GM18507 (cell line): ENCODE measurements around the gene FGD5.
A peak's percentile ranks its signal among the peaks of the same experiment; 100 is the strongest.

Source experiments
- DNase-seq: peaks from one replicate; pipeline ENCODE4 v3.0.0; 2011; ENCODE audit warnings: low read depth; ENCODE audit not compliant: insufficient read length; ENCODE audit errors: extremely low spot score
- FAIRE-seq: peaks from 2 replicates; lab custom pipeline; 2011; peaks lifted over from hg19 to GRCh38; lab: Jason Lieb, UNC

Gene FGD5

DNA sequence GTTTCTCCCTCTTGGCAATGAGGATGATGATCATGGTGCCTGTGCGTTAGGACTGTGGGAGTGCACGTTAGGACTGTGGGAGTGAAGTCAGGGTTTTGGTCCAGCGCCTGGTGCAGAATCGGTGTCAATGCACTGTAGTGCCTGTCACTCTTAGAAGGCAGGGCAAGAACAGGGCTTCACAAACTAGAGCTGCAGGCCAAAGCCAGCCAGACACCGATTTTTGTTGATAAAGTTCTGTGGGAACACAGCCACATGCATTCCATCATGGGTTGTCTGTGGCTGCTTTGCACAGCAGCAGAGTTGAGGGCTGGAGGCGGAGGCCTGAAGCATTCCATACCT lies 96.0 kb downstream of the FGD5 start:
- FAIRE-seq (no peak), DNase-seq (no peak)

DNA sequence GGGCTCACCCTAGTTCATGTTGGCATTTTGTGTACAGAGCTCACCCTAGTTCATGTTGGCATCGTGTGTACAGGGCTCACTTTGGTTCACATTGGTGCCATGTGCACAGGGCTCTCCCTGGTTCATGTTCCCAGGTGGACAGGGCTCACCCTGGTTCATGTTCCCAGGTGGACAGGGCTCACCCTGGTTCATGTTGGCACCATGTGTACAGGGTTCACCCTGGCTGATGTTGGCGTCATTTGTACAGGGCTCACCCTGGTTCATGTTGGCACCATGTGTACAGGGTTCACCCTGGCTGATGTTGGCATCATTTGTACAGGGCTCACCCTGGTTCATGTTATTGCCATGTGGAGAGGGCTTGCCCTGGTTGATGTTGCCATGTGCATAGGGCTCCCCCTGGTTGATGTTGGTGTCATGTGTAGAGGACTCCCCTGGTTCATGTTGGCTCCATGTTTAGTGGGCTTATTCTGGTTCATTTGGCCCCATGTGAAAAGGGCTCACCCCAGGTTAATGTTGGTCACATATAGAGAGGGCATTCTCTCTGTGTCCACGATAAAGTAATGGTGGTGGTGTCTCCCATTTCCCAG lies 97.0 kb downstream of the FGD5 start:
- DNase-seq (no peak), FAIRE-seq (no peak)

DNA sequence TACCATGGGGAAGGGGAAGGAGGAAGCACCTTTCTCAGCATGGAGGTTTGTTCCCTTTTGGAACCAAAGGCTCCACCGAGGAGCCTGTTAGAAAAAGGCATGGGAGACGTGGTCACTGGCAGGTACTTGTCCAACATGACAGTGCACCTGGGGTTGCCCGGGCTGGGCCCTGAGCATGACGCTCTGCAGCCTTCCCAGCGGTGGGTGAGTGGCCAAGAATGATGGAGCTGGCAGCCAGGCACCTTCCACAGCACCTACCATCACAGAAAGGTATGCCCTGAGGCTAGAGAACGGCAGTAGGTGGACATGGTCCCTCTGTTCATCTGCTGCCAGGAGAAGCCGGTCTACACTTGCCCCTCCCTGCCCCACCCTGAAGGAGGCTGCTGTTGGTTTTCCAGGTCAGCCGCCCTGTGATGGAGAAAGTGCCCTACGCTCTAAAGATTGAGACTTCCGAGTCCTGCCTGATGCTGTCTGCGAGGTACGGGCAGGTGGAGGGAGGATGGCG lies 99.6 kb downstream of the FGD5 start:
- no peak for DNase-seq
- FAIRE-seq = no peak

DNA sequence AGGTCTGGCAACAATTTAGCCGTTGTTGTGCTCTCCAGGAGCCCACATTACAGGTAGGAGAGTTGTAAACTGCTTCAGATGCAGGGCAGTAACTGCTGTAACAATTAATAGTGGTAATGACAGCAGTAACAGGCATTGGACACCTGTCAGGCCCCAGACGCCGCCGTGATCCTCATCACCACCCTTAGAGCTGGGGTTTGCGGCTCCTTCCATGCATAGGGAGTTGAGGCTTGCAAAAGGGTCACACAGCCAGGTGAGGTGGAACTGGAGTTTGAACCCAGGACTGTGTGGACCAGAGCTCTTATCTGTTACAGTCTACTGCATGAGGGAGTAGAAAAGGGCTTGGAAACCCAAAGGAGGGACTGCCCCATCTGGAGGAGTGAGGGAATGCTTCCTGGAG lies 101.8 kb downstream of the FGD5 start:
- FAIRE-seq (no peak), DNase-seq (no peak)

DNA sequence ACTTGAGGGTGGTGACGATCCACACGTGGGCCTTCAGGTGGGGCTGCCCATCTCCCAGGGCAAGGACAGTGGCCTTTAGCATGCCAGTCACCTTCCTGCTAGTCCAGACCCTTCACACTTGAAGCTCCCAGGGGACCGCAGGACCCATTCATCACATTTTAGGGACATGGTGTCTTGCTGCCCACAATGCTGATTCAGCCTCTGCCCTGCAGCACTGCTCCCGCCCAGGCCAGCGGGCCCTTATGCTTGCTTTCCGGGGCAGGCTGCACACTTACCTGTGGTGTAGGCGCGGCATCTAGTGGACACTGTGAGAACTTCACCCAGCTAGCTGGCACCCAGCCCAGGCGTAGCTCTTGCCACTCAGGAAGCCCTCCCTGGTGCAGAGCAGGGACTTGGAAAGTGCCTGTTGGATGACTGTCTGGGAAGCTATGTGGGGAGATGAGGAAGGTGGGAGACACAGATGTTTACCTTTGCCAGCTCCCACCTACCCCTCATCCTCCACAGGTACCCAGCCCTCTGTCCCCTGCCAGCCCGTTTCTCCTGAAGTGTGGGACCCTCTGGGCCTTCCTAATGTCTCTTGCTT lies 102.4 kb downstream of the FGD5 start:
- FAIRE-seq = peak; percentile 84

DNA sequence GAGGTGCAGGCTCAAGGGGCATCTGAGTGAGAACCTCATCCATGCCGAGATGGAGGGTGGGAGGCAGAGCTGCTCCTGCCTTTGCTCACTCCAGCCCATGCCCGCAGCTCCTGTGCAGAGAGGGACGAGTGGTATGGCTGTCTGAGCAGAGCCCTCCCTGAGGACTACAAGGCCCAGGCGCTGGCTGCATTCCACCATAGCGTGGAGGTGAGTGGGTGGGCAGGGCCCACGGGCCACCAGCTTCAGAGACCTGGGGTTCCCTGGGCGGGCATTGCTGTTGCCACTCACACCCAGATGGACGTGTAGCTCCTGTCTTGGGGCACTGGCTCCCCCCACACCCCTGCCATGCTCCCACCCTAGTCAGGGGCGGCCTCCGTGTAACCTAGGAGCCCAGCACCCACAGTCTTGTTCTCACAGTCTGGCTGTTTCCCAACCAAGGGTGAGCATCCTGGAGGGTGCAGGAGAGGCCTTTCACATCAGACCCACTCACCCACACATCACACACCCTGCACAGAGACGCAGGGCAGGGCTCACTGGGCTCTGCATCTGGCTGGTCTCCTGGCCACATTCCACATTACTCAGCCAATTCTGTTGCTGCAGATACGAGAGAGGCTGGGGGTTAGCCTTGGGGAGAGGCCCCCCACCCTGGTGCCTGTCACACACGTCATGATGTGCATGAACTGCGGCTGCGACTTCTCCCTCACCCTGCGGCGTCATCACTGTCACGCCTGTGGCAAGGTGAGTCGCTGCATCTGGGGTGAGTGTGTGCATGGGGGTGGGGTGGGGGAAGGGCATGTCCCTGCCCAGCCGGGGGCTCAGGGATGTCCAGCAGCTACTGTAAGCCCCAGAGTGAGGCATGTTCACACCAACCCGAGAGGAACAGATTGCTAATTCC lies 103.3 kb downstream of the FGD5 start:
- FAIRE-seq (no peak), DNase-seq (no peak)

More for the DNA sequence above, 102.4 kb downstream of the FGD5 start:
- DNase-seq = peak; percentile 72

DNA sequence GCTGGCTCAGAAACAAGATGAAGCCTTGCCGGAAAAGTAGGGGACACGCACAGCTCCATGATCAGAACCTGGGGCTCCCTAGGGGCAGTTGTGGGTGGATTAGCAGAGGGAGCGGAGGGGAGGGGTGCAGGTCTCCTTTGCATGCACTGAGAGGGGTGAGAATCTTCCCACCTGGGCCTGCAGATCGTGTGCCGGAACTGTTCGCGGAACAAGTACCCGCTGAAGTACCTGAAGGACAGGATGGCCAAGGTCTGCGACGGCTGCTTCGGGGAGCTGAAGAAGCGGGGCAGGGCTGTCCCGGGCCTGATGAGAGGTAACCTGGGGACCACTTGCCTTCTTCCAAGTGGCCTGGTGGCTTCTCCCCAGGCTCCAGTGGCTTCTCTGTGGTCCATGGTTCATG lies 104.1 kb downstream of the FGD5 start:
- no peak for FAIRE-seq
- DNase-seq = no peak

DNA sequence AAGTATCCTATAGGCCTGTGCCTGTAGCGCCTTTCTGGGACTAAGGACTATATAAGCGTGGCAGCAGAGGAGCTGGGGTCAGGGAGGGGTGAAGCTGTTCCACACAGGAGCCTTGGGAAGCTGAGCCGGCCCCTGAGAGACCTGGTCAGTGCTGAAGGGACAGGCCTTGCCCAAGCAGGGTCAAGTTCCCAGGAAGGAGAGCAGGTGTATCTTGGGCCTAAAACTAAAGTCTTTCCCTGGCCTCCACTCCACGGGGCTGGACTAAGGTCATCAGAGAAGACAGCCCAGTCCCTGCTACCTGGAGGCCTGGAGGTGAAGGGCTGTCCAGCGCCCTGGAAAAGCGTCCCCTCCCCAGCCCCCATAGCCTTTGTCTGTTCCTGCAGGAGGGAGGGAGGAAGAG lies 104.7 kb downstream of the FGD5 start:
- no peak for DNase-seq
- FAIRE-seq = no peak

DNA sequence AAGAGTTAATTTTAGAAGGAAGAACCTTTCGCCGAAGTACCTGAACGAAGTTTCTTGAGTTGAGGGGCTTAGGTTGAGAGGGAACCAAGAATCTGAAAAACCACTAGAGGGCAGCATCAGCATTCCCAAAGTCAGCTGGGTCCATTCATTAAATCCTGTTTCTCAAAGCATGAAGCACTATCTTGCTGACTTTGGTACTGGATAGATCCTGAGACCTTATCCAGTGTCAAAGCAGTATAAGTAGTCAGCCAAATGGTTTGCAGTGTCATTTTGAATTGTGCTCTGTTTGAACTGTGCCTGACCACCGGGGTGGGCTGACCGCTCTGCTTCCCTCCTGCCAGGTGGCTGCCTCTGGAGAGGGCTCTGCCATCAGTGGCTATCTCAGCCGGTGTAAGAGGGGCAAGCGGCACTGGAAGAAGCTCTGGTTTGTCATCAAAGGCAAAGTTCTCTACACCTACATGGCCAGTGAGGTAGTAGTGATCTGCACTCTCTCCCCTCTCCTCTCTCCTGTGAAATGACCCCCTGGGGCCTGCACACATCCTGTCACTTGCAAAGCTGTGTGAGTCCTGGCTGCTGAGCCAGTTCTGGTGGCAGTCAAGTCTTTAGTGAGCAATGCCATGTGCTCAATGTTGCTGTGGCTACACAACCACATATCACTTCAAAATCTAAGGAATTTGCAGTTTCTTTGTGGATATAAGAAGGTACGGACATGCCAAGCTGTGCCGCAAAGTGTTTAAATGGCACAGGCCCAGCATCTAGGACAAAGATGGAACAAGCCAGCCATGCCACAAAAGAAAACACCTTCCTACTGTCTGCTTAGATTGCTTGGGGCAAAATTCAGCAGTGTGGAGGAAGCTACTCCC lies 107.2 kb downstream of the FGD5 start:
- no peak for DNase-seq
- peak; percentile 81 for FAIRE-seq

DNA sequence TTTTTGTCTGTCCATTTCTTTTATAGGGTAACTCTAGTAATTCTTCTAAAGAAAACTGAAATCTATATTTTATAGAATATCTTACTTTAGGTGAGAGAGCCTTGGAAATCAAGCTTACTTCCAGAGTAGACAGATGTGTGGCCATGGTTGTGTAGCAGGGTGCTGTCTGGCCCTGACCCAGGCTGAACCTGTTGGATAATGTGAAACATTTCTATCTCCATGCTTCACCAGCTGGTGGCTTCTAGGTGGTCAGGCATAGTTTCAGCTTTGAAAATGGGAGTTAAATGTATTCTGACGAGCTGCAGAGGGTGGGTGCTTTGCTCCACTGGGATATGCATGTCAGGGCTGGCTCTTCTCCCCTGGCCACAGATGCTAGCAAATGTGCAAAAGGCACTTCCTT lies 107.8 kb downstream of the FGD5 start:
- FAIRE-seq (no peak), DNase-seq (no peak)

DNA sequence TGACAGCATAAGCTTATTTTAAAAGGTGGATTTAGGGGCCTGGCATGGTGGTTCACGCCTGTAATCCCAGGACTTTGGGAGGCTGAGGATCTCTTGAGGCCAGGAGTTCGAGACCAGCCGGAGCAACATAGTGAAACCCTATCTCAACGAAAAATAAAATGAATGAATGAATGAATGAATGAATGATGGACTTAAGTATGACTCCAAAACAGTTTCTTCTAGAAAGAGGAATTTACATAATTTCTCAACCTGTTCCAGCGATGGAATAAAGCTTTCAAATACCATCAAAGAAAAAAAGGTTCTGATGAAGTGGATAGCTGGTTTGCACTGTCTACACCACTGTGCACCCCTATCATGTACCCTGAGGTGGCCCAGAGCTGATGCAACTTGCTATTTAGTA lies 108.5 kb downstream of the FGD5 start:
- no peak for FAIRE-seq
- no peak for DNase-seq

DNA sequence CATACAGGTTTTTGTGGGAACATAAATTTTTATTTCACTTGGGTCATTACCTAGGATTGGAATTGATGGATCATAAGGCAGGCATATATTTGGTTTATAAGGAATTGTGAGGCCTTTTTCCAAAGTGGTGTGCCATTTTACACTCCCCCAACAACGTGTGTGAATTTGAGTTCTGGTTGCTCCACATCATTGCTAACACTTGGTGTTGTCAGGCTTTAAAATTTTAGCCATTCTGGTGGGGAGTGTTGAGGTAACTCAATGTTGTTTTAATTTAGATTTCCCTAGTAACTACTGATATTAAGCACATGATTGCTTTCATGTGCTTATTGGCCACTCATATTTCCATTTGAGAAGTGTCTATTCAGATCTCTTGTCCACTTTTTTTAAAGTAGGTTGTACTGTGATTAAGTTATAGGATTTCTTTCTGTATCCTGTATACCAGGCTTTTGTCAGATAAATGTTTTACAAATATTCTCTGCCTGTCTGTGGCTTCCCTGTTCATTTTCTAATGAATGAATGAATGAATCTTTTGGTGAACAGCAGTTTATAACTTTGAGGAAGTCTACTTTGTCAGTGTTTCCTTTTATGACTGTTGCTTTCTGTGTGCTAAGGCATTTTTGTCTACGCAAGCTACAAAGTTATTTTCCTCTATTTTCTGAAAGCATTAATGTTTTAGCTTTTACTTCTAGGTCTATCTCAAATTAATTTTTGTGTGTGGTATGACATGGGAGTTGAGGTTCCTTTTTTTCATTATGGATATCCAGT lies 110.7 kb downstream of the FGD5 start:
- DNase-seq (no peak), FAIRE-seq (no peak)

DNA sequence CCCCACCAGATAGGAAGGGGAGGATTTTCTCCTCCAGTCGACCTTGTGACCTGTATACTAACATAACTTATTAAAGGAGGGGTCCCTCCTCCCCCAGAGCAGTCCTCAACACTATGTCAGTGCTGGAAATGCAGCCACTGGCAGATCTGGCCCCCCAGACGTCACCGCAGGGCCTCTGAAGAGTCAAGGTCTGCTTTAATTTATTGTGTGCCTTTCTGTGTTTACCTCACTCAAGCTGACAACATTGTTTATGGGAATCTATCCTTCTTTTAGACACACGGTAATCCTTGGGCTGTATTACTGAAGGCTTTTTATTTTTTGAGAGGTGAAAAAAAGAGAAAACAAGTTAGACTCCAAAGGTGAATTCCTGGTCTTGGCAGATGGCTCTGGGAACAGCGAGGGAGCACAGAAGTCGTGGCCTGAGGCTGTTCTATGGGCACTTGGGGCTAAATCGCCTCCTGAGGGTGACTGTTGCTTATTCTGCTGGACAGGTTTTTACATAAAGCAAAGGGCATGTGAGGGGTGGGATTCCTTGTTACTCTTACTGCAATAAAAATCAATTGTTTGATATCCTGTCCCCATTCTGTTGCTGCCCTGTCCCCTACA lies 115.2 kb downstream of the FGD5 start:
- DNase-seq (no peak), FAIRE-seq (no peak)

DNA sequence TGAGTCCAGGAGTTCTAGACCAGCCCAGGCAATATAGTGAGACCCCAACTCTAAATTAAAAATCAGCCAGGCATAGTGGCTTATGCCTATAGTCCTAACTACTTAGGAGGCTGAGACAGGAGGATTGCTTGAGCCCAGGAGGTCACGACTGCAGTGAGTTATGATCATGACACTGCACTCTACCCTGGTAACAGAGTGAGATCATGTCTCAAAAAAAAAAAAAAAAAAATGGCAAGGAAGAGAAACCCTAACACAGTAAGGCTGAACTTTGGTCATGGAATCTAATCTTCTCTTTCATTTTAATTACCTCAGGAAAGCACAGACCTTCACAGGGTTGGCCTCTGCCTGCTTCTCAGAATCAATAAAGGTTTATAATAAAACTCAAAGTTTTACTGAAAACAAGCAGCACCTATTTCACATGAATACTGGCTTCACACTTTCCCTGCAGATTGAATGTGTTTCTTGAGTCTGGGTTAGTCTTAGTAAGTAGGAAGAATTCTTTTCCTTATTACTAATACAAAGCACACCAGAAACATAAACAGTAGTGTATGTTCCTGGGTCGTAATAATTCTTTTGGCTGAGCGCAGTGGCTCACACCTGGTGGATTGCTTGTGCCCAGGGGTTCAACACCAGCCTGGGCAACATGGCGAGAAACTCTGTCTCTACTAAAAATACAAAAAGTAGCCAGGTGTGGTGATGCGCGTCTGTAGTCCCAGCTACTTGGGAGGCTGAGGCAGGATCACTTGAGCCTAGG lies 117.0 kb downstream of the FGD5 start:
- FAIRE-seq = no peak
- no peak for DNase-seq

DNA sequence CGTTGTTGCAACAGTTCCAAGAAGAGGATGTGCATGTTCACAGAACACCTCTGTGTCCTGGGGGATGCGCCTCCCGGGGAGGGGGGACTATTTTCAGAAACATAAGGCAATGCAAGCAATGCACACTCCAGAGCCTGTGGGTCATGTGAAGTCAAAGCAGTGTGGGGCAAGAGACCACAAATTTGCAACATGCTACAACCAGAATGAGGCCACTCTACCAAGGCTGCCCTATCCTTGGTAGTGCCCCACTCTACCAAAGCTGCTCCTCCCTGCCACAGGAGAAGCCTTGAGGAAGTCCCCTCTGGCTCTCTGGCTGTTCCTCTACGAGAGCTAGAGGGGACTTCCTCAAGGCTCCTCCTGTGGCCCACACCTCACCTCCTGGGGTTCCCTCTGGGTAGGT lies 120.2 kb downstream of the FGD5 start:
- FAIRE-seq (no peak), DNase-seq (no peak)

DNA sequence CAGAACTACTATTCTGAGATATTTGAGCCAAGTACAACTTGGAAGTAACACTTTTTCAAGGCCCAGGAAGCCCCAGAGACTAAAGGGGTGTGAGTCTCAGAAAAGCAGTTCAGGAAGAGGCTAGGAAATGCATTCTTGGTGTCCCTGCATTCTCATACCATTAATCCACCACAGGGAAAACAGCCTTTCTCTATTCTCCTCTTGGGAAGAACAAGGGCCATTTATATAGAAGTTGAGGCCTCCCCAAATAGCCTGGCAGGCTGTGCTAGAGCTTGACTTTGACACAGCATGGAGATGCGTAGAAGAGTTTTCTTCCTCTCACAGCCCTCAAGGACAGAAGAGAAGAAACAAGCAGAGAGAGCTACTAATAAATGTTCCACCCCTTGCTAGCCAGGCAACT lies 123.1 kb downstream of the FGD5 start:
- no peak for FAIRE-seq
- DNase-seq = no peak

DNA sequence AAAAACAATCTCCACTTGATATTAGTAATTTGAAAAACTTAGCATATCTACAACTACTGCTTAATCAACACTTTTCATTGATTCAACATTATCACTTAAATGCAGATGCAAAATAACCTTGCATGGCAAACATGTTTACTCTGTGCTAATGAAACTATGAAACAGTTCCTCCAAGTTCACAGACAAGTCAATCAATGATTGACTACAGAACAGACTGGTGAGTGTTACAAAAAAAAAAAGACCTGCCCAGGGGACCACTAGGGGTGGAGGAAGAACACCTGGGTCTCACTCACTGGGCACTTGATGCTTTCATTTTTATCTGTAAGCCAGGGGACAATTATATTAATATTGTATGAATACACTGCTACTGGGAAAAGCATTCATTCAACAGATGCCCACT lies 124.3 kb downstream of the FGD5 start:
- FAIRE-seq = peak; percentile 74

DNA sequence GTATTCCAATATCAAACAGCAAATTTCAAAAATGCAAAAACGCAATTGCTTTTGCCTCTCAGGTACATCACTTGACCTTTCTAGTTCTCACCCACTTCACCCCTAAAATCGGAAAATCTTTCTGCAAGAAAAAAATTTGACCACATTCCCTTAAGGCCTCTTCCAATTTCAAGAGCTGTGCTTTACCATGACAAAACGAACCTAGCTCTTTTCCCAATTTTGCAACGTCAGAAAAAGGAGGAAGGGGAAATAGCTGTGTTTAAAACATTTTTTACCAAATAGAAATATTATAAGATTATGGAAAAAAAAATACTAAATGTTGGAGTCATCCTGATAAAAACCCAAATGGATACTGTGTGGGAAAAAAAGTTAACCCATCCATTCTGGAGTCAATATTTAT lies 127.5 kb downstream of the FGD5 start:
- no peak for FAIRE-seq
- no peak for DNase-seq

More for the DNA sequence above, 124.3 kb downstream of the FGD5 start:
- DNase-seq = no peak
